ENCODE results near the gene HEXIM1.

DNA sequence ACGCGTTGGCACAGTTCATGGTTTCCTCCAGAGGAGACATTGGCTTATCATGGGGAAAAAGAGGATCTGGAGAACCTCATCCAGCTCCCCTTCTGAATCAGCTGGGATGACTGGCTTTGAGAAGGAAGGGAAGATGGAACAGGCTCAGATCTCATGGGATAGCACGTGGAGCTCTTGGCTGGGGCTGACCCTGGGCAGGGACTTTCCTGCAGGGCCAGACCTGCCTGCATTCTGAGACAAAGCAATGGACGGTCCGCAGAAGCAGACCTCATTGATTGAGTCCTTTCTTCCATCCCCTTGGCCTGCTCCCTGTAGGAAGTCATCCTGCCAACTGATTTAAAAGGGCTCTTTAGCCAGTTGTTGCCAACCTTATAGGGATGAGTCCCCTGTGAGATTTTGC is 42.2 kb upstream of the HEXIM1 start:
- TF ChIP-seq, protein P1, sequence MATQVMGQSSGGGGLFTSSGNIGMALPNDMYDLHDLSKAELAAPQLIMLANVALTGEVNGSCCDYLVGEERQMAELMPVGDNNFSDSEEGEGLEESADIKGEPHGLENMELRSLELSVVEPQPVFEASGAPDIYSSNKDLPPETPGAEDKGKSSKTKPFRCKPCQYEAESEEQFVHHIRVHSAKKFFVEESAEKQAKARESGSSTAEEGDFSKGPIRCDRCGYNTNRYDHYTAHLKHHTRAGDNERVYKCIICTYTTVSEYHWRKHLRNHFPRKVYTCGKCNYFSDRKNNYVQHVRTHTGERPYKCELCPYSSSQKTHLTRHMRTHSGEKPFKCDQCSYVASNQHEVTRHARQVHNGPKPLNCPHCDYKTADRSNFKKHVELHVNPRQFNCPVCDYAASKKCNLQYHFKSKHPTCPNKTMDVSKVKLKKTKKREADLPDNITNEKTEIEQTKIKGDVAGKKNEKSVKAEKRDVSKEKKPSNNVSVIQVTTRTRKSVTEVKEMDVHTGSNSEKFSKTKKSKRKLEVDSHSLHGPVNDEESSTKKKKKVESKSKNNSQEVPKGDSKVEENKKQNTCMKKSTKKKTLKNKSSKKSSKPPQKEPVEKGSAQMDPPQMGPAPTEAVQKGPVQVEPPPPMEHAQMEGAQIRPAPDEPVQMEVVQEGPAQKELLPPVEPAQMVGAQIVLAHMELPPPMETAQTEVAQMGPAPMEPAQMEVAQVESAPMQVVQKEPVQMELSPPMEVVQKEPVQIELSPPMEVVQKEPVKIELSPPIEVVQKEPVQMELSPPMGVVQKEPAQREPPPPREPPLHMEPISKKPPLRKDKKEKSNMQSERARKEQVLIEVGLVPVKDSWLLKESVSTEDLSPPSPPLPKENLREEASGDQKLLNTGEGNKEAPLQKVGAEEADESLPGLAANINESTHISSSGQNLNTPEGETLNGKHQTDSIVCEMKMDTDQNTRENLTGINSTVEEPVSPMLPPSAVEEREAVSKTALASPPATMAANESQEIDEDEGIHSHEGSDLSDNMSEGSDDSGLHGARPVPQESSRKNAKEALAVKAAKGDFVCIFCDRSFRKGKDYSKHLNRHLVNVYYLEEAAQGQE (IDR thresholded peaks at IDR 0.05; ENCODE audit: low read depth): no peak
- TF ChIP-seq EP300 (IDR thresholded peaks at IDR 0.05; ENCODE audit: borderline replicate concordance) (no peak), TAF1 (IDR thresholded peaks at IDR 0.05; ENCODE audit: low read depth) (no peak), YY1 (IDR thresholded peaks at IDR 0.05; ENCODE audit: low read depth) (no peak), CEBPB (IDR thresholded peaks at IDR 0.05) (no peak), RAD21 (IDR thresholded peaks at IDR 0.05; ENCODE audit: low read depth) (no peak), NFIC (IDR thresholded peaks at IDR 0.05) (no peak), CREB1 (IDR thresholded peaks at IDR 0.05; ENCODE audit: low read depth) (no peak), TEAD4 (IDR thresholded peaks at IDR 0.05) (no peak)
- TF ChIP-seq, protein P2, sequence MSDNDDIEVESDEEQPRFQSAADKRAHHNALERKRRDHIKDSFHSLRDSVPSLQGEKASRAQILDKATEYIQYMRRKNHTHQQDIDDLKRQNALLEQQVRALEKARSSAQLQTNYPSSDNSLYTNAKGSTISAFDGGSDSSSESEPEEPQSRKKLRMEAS (IDR thresholded peaks at IDR 0.05): no peak
- TF ChIP-seq, protein P3, sequence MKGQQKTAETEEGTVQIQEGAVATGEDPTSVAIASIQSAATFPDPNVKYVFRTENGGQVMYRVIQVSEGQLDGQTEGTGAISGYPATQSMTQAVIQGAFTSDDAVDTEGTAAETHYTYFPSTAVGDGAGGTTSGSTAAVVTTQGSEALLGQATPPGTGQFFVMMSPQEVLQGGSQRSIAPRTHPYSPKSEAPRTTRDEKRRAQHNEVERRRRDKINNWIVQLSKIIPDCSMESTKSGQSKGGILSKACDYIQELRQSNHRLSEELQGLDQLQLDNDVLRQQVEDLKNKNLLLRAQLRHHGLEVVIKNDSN (IDR thresholded peaks at IDR 0.05): no peak

All from Ishikawa (cell line).